AG04450 (cell line): Measurements from ENCODE around the gene SGPL1. TPM values are rescaled to one million over a fixed set of nuclear protein-coding genes. Genes with fewer than 3 reads are reported as not detected.

Source experiments
- CTCF ChIA-PET: fragments of 300-600, 350-600 bp; formaldehyde crosslinking; extraction: SDS; loops from one replicate; lab custom pipeline; 2022; ENCODE audit warnings: antibody characterized with exemption, inconsistent platforms; lab: Charles Lee
- POLR2A ChIA-PET: fragments of 350-600 bp; formaldehyde crosslinking; extraction: SDS; loops from one replicate; lab custom pipeline; 2021; ENCODE audit warnings: antibody characterized with exemption, inconsistent platforms; lab: Yijun Ruan, JAX
- DNase-seq: peaks from one replicate; pipeline ENCODE4 v3.0.0-alpha.2; 2011; ENCODE audit warnings: low read depth, low spot score
- H3K27ac ChIP-seq: one replicate; pipeline ENCODE4 v1.5.1; 2012; ENCODE audit warnings: low read depth, low read length, control low read depth
- H3K27me3 ChIP-seq: one replicate; pipeline ENCODE4 v1.6.0; 2012; ENCODE audit warnings: low read length; ENCODE audit not compliant: control insufficient read depth, insufficient read depth
- H3K4me3 ChIP-seq: 2 replicates; pipeline ENCODE4 v1.5.1; 2011; ENCODE audit warnings: mild to moderate bottlenecking, low read depth, low read length, control low read depth
- H3K9me3 ChIP-seq: 2 replicates; pipeline ENCODE4 v1.5.1; 2012; ENCODE audit warnings: low read length; ENCODE audit not compliant: control insufficient read depth, insufficient read depth
- CTCF ChIP-seq: IDR thresholded peaks from 2 replicates; pipeline ENCODE4 v1.5.1; 2011; ENCODE audit warnings: low read depth, low read length, control low read depth, inconsistent platforms
- polyA plus RNA-seq: library from polyadenylated mRNA; depleted of rRNA; stranded (reverse); fragments of >200 nt; gene quantifications from 2 replicates; pipeline ENCODE4 v1.2.3, GENCODE V29; 2011

SGPL1 gene
- polyA plus RNA-seq, 1 experiment: 30.8 TPM

DNA sequence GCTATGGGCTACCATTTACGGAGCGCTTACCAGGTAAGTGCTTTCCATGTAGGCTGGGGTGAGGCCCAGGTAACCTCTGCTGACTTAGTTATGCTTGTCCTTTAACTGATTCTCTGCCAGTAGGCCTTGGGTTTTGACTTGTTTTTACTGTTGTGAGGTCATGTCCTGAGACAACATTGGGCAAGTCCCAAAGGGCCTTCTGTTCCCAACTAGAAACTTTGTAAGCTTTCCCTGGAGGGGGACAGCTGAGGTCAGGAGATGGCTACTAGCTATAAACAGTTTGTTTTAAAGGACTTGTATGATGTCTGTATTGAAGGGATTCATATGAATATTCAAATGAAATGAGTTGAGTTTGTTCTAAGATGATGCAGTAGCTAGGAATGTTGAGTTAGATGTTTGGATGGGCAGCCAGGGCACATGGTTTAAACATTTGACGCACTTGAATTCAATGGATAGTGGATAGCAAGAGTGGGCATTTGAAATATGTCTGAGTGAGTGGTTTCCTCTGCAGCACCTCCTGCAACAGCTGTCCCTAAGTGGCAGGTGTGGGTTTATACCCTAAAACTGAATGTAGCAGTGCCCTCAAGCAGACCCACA is 10.0 kb upstream of the SGPL1 start:
- no peak overlapping the region for H3K4me3 ChIP-seq
- peaks cover 24% of the 10 kb centered on the region for H3K27me3 ChIP-seq
- ChIA-PET POLR2A (no interaction called here), CTCF (interaction anchor here (0.8 kb wide), 1 partner anchor 67 kb away, joined by 3 read pairs; no protein-coding TSS in a partner anchor)
- TF ChIP-seq CTCF: no peak
- H3K27ac ChIP-seq: no peak overlapping the region
- H3K9me3 ChIP-seq: no peaks in the 10 kb centered on the region; the same call in 1 of the 2 replicates
- no peak for DNase-seq

- TF ChIP-seq CTCF: no peak
- CTCF ChIA-PET: no interaction called here
Observed at GRCh38 chr10:70806841-70807240, 8.9 kb upstream of the SGPL1 start.

GRCh38 chr10:70807556-70807955 is 8.2 kb upstream of the SGPL1 start:
- H3K27ac ChIP-seq: no peak overlapping the region
- no peak for DNase-seq
- TF ChIP-seq CTCF: no peak
- H3K27me3 ChIP-seq: peaks cover 22% of the 10 kb centered on the region
- H3K4me3 ChIP-seq: no peak overlapping the region
- ChIA-PET POLR2A (no interaction called here), CTCF (no interaction called here)
- no peaks in the 10 kb centered on the region; the same call in 1 of the 2 replicates for H3K9me3 ChIP-seq

More at GRCh38 chr10:70806841-70807240, 8.9 kb upstream of the SGPL1 start:
- POLR2A ChIA-PET: no interaction called here
- no peak for DNase-seq
- no peak overlapping the region for H3K4me3 ChIP-seq
- no peaks in the 10 kb centered on the region; the same call in 1 of the 2 replicates for H3K9me3 ChIP-seq
- H3K27ac ChIP-seq: no peak overlapping the region
- H3K27me3 ChIP-seq: peaks cover 18% of the 10 kb centered on the region

DNA sequence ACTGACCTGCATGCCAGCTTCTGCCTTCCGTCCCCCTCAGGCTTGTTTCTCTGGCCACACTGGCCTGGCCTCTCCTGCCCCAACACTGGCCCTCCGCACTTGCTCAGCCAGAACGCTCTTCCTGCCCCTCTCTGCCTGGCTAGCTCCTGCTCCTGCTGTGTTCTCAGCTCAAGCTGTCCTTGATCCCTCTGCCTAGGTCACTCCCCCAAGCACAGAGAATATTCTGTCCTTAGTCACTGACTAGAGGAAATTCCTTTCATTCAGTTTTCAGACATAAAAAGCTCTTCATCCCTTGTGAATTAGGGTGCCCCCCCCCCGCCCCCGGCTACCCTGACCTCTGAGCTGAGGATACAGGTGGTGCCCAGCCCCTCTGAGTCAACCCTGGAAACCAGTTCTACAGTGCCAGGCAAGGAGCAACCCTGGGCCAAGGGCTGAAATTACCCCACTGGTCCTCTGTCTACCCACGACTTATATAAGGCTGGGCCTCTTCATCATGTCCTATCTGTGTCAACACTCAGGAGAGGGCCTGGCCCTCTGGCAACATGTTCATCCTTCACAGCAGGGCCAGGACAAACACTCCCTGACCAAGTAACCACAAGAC is 6.6 kb upstream of the SGPL1 start:
- Histone ChIP-seq H3K9me3 (no peaks in the 10 kb centered on the region; the same call in 1 of the 2 replicates), H3K27ac (no peak overlapping the region), H3K27me3 (peaks cover 24% of the 10 kb centered on the region), H3K4me3 (no peak overlapping the region)
- CTCF ChIA-PET: no interaction called here
- no peak for TF ChIP-seq CTCF
- POLR2A ChIA-PET: no interaction called here
- no peak for DNase-seq

- H3K27me3 ChIP-seq: peaks cover 24% of the 10 kb centered on the region
- POLR2A ChIA-PET: interaction anchor here (0.7 kb wide), 1 partner anchor 153 kb away, joined by 3 read pairs; no protein-coding TSS in a partner anchor
- TF ChIP-seq CTCF: no peak
- no peak overlapping the region for H3K4me3 ChIP-seq
- no peaks in the 10 kb centered on the region; the same call in 1 of the 2 replicates for H3K9me3 ChIP-seq
- DNase-seq: no peak
- no peak overlapping the region for H3K27ac ChIP-seq
- CTCF ChIA-PET: no interaction called here
Observed at GRCh38 chr10:70809726-70810125, 6.0 kb upstream of the SGPL1 start.
